ENCODE results near the gene MTG2. TPM values are rescaled to one million over a fixed set of nuclear protein-coding genes. Genes with fewer than 3 reads are reported as not detected.
A peak's percentile ranks its signal among the peaks of the same experiment; 100 is the strongest.

The MTG2 gene
- polyA plus RNA-seq, 1 donor from 2014 or later = 36.1 TPM

GRCh38 chr20:62156254-62156556 lies 26.6 kb upstream of the MTG2 start:
- Histone ChIP-seq H3K9me2 (ENCODE audit: insufficient read depth, low read length) (no peaks in the 10 kb centered on the region), H3K9ac (ENCODE audit: low read length) (no peak overlapping the region), H3K79me2 (replicated peaks; ENCODE audit: insufficient read depth, low read length) (peaks cover 67% of the 10 kb centered on the region), H3K36me3 (ENCODE audit: insufficient read depth, low read length) (no peaks in the 10 kb centered on the region), H3K27me3 (ENCODE audit: insufficient read depth, low read depth, low read length) (no peaks in the 10 kb centered on the region), H4K20me1 (ENCODE audit: insufficient read depth) (peaks cover 17% of the 10 kb centered on the region), H3K27ac (ENCODE audit: low read length) (no peak overlapping the region), H3F3A (ENCODE audit: insufficient read depth, low read length, poor library complexity, severe bottlenecking) (no peaks in the 10 kb centered on the region), H2AFZ (ENCODE audit: low read depth, low read length) (no peak overlapping the region), H3K4me2 (ENCODE audit: low read length) (no peak overlapping the region), H3K4me3 (ENCODE audit: low read length) (no peak overlapping the region), H3K9me3 (ENCODE audit: low read length) (no peaks in the 10 kb centered on the region)
- no peak for TF ChIP-seq EP300 (conservative IDR thresholded peaks at IDR 0.05; ENCODE audit: poor library complexity, severe bottlenecking)
- TF ChIP-seq MXI1 (conservative IDR thresholded peaks at IDR 0.05; ENCODE audit: poor library complexity, severe bottlenecking) = no peak
- no peak for TF ChIP-seq REST (IDR thresholded peaks at IDR 0.05; ENCODE audit: borderline replicate concordance)
- TF ChIP-seq POLR2AphosphoS5 (IDR thresholded peaks at IDR 0.05) = no peak
- no peak for TF ChIP-seq RAD21 (conservative IDR thresholded peaks at IDR 0.05)
- no peak for TF ChIP-seq TAF1 (IDR thresholded peaks at IDR 0.05; ENCODE audit: low read depth)

GRCh38 chr20:62156592-62157386 lies 26.0 kb upstream of the MTG2 start:
- Histone ChIP-seq H2AFZ (ENCODE audit: low read depth, low read length) (no peak overlapping the region), H3K36me3 (ENCODE audit: insufficient read depth, low read length) (no peaks in the 10 kb centered on the region), H4K20me1 (ENCODE audit: insufficient read depth) (peaks cover 17% of the 10 kb centered on the region), H3K9me3 (ENCODE audit: low read length) (no peaks in the 10 kb centered on the region), H3K79me2 (replicated peaks; ENCODE audit: insufficient read depth, low read length) (peaks cover 61% of the 10 kb centered on the region), H3K9me2 (ENCODE audit: insufficient read depth, low read length) (no peaks in the 10 kb centered on the region), H3K9ac (ENCODE audit: low read length) (no peak overlapping the region), H3K4me2 (ENCODE audit: low read length) (no peak overlapping the region), H3K27ac (ENCODE audit: low read length) (no peak overlapping the region), H3F3A (ENCODE audit: insufficient read depth, low read length, poor library complexity, severe bottlenecking) (no peaks in the 10 kb centered on the region), H3K4me3 (ENCODE audit: low read length) (no peak overlapping the region), H3K27me3 (ENCODE audit: insufficient read depth, low read depth, low read length) (no peaks in the 10 kb centered on the region)
- TF ChIP-seq SMC3 (conservative IDR thresholded peaks at IDR 0.05; ENCODE audit: poor library complexity) (peak; percentile 56), MXI1 (conservative IDR thresholded peaks at IDR 0.05; ENCODE audit: poor library complexity, severe bottlenecking) (no peak), EZH2 (IDR thresholded peaks at IDR 0.05; ENCODE audit: borderline replicate concordance, insufficient read depth, low read length, poor library complexity, severe bottlenecking) (no peak), CTCF (IDR thresholded peaks at IDR 0.05; ENCODE audit: poor library complexity, severe bottlenecking) (peak; percentile 52), REST (IDR thresholded peaks at IDR 0.05; ENCODE audit: borderline replicate concordance) (no peak), POLR2AphosphoS5 (IDR thresholded peaks at IDR 0.05) (no peak), RAD21 (conservative IDR thresholded peaks at IDR 0.05) (peak; percentile 40), TAF1 (IDR thresholded peaks at IDR 0.05; ENCODE audit: low read depth) (no peak), EP300 (conservative IDR thresholded peaks at IDR 0.05; ENCODE audit: poor library complexity, severe bottlenecking) (no peak)

Data from neural cell (in vitro differentiated cells).